C4-2B (cell line): ENCODE results near the gene NUP62.
A peak's percentile ranks its signal among the peaks of the same experiment; 100 is the strongest.

ENCODE experiments used
- H3K27ac ChIP-seq: fragments of 450-650 bp; 2 replicates; pipeline ENCODE4 v1.5.1; 2017
- ZFX ChIP-seq: fragments of 450-650 bp; IDR thresholded peaks from 2 replicates; pipeline ENCODE4 v1.6.1; 2017
- TF ChIP-seq, protein P1 (sequence below): fragments of 450-650 bp; conservative IDR thresholded peaks from 2 replicates; pipeline ENCODE4 v1.5.1; 2017; ENCODE audit warnings: mild to moderate bottlenecking

NUP62 gene

DNA sequence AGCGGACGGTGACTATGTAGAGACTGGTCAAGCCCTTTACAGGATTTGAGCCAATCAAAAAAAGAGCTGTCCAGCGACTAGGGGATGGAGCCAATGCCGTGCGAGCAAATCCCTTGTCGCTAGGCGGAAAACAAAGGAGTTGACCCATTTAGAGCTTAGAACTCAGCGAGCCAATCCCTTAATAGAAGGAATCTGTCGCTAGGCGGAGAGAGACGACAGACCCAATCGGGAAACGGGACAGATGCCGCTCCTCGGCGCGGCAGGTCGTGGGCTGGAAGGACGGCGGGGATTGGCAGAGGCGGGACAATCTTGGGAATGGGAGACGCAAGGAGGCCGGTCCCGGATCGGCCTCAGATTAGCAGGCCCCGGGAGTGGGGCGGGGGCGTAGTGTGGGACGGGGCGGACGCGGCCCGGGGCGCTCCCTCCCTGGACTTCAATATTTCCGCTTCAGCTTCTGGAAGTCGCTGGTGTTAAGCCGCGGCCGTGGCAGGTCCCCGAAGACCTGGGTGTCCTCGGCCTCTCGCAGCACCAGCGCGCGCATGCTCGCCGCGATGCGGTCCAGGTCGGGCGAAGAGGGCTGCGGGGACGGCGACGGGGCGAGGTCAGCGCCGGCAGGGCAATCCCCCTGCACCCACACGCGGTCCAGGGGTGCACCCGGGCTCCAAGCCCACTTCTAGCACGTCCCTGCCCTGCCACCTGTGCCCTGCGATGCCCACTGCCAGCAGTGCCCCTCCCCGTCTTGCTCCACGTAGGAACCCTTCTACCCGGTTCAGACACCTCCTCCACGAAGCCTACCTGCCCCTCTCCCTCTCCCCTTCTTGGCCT, 59.6 kb downstream of the NUP62 start:
- peak overlapping the region; percentile 96 for H3K27ac ChIP-seq
- peak; percentile 75; the same call in 1 of the 2 replicates for TF ChIP-seq ZFX
- TF ChIP-seq, protein P1, sequence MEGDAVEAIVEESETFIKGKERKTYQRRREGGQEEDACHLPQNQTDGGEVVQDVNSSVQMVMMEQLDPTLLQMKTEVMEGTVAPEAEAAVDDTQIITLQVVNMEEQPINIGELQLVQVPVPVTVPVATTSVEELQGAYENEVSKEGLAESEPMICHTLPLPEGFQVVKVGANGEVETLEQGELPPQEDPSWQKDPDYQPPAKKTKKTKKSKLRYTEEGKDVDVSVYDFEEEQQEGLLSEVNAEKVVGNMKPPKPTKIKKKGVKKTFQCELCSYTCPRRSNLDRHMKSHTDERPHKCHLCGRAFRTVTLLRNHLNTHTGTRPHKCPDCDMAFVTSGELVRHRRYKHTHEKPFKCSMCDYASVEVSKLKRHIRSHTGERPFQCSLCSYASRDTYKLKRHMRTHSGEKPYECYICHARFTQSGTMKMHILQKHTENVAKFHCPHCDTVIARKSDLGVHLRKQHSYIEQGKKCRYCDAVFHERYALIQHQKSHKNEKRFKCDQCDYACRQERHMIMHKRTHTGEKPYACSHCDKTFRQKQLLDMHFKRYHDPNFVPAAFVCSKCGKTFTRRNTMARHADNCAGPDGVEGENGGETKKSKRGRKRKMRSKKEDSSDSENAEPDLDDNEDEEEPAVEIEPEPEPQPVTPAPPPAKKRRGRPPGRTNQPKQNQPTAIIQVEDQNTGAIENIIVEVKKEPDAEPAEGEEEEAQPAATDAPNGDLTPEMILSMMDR, result no peak

DNA sequence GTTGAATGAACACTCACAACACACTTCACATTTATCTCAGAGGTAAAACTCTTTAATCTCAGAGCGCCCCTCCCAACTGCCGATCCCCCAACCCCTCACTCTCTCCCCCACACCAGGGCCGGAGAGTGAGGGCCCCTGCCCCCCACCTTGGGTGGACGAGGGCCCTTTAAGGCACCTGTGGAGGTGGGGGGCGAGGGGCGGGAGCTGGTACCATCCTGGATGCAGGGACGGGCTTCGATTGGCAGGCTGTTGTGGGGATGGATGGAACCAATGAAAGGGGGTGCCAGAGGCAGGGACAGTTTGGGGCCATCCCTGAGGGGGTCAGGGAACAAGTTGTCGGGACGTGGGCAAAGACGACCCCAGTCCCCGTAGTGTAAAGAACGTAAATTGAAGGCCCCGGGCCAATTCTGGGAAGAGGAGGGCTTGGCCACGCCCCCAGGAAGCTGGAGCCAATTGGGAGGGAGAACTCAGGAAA, 60.3 kb downstream of the NUP62 start:
- TF ChIP-seq, protein P1, result no peak
- TF ChIP-seq ZFX, result no peak
- peak overlapping the region; percentile 96 for H3K27ac ChIP-seq

DNA sequence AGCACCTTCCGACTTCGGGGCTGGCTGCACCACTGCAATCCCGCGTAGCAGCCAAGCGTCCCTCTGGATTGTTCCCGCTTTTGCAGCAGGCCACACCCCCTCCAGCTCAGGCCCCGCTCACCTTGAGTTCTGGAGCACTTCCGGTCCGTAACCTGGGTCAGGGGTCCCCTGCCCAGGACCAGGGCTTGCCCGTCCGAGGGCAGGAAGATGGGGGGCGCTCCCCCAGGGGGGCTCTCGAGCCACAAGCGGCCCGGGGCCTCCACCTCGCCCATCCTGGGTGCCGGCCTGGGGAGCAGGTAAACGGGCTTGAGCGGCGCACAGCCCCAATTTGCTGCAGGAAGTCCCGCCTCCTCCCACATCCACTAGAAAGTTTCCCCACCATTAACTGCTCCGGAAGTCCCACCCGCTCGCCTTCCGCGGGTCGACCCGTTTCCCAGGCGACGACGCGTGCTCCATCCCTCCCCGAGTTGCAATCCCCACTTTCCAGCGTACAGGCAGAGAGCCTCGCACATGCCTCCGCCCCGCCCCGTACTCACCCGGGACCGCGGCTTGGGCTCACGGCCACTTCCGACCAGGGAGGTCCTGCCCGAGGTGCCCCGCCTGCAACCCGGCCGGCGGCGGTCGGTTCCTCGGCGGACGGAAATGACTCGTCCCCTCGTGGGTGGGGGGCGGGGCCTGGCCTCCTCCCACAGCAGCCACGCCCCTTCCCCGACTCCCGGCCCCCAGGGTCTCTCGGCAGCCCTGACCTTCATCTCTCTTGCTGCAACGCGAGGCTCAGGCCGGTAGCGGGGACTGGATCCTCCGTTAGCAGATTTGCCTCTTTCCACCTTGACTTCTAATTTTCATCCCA, 62.1 kb downstream of the NUP62 start, which contains the start of gene PNKP:
TSS of gene PNKP (minus strand) at position 644 of the 850 bp plus-strand sequence. CDS start at position 272, 372 bp downstream.
- H3K27ac ChIP-seq, result peak within 1 kb of the TSS; percentile 96
- TF ChIP-seq, protein P1, result no peak
- TF ChIP-seq ZFX, result peak; percentile 64; the same call in 1 of the 2 replicates

DNA sequence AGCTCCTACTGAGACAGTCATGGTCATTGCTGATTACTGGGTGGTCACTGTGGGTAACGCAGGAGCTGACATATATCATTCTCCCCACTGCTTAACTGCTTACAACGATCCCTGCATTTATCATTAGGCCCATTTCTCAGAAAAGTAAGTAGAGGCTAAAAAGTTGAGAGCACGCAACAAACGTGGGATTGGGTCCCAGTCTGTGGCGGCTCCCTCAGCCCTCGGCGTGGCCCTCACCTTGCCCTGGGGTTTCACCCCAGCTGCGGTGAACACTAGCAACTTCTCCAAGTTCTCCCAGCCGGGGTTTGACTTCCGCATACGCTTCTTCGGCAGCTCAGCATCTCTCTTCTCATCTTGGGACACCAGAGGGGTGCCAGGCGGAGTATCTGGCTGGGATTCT, 64.4 kb downstream of the NUP62 start:
- no peak for TF ChIP-seq ZFX
- TF ChIP-seq, protein P1, result no peak
- H3K27ac ChIP-seq, result peak overlapping the region; percentile 96; the same call in 1 of the 2 replicates

DNA sequence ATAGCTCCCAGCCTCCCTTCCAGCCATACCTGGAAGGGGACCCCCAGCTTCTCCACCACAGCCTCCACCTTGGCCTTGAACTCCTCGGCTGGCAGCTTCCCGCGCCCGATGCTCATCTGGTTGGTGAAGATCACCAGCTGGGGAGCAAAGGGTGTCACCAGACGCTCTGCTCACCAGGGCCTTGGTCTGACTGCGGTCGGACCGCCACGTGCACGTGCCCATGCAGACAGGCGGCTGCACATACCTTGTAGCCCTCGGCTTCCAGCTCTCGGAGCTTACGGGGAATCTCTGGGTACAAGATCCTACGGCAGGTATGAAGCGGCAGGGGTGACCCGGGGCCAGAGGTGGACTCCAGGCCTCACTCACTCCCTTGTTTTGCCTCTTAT, 65.4 kb downstream of the NUP62 start:
- H3K27ac ChIP-seq, result no peak overlapping the region
- TF ChIP-seq, protein P1, result no peak
- no peak for TF ChIP-seq ZFX

DNA sequence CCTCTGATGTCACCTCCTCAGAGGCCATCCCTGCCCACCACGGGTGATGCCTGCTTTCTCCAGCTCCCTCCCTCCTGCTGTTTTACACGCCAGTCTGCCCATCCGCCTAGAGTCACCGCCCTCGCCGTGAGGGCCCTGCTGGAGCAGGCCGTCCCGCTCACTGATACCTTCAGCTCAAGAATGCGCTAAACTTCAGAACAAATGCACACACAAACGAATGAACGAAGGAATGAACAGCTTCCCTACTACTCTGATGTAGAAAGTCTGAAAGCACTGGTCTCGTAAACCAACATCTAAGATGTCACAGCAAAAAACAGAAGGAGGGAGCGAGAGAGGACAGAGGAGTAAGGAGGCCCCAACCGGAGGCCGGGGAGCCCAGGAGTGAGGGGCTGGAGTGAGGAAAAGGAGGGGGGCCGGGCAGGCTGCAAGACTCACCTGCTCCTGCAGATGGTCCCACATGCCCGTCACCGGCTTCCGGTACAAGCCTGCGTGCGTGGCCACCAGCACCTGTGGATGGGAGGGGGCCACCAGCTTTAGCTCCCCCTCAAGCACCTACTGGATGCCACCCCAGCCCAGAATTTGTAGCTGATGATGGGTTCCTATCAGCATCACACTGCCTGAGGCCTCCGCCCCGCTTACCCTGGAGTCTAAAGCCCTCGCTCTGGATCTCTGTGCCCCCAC, 65.9 kb downstream of the NUP62 start:
- no peak for TF ChIP-seq ZFX
- TF ChIP-seq, protein P1, result no peak
- no peak overlapping the region for H3K27ac ChIP-seq
